Frontal cortex (tissue), 4 donors: Measurements from ENCODE around the gene PFKL. TPM values are rescaled to one million over a fixed set of nuclear protein-coding genes. Genes with fewer than 3 reads are reported as not detected.

Experiments
- DNase-seq, 2 donors: peaks; one replicate each; pipeline ENCODE4 v3.0.0; 2012; ENCODE audit warnings: low spot score in 2 of 2
- FAIRE-seq: peaks from 2 replicates; lab custom pipeline; 2012; peaks lifted over from hg19 to GRCh38; lab: Jason Lieb, UNC
- total RNA-seq: library from RNA; depleted of rRNA; stranded (reverse); fragments of >200 nt; gene quantifications from one replicate; pipeline ENCODE4 v1.2.3, GENCODE V29; 2014
- donor health status: control.
- donor health status: control.
- donor health status: control.

Gene PFKL
- total RNA-seq, 1 donor from 2014 or later = 111 TPM

GRCh38 chr21:44370786-44371410, 71.0 kb downstream of the PFKL start:
- DNase-seq (no peak), FAIRE-seq (no peak)

DNA sequence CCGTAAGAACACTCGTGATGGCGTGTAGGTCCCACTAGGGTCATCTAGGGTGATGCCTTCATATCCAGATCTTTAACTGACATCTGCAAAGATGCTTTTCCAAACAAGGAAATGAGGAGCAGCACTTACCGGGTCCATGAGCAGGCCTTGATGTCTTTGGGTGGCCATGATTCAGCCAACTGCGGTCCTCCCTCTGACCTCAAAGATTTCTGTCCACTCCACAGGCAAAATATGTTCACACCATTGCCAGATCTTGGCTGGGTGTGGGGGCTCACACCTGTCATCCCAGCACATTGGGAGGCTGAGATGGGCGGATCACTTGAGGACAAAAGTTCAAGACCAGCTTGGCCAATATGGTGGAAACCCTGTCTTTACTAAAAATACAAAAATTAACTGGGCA, 71.7 kb downstream of the PFKL start:
- DNase-seq = no peak
- no peak for FAIRE-seq

DNA sequence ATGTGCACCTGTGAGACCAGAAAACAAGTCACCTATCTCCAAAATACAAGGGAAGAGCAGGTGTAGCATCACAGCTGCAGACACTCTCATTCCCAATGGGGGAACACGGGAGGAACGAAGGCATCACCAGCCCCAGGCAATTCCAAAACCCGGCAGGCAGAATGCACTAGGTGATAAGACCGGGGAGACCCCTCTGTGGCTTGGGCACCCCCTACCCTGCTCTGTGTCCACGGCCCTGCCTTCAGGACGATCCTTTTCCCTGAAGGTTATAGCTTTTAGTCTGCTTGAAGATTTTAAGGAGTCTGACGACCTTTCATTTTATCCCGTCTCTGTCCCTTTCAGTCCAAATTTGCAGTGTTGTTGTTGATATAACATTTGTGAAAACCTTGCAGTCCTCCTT, 72.8 kb downstream of the PFKL start:
- DNase-seq (no peak), FAIRE-seq (no peak)

GRCh38 chr21:44374601-44375280, 74.9 kb downstream of the PFKL start:
- FAIRE-seq = no peak
- no peak for DNase-seq

DNA sequence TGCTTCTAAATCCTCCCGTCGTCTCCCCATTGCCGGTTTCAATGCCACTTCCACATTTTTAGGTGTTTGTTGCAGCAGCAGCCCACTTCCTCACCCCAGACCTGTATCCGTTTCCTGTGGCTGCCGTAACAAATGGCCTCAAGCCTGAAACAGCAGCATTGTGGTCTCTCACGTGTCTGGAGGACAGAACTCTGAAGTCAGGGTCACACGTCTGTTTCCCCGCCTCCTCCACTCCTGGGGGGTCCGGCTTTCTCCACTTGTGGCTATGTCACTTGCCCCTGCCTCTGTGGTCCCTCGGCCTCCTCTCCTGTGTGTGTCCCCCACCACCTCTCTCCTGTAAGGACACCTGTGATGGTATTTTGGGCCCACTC, 75.4 kb downstream of the PFKL start:
- FAIRE-seq (no peak), DNase-seq (no peak)

DNA sequence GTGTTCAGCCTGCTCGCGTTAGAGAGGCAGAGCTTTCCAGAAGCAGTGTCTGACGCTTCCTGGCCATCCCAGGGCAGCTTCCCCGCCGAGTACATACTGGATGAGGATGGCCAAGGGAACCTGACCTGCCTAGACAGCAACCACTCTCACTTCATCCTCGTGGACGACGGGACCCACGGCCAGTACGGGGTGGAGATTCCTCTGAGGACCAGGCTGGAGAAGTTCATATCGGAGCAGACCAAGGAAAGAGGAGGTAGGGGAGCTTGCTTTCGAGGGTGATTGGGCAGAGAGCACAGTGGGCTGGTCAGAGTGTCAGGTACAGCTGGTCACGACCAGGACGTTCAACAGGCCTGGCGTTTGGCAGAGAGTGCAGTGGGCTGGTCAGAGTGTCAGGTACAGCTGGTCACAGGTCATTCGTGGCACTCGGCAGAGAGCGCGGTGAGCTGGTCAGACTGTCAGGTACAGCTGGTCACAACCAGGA, 75.9 kb downstream of the PFKL start:
- DNase-seq (no peak), FAIRE-seq (no peak)

- DNase-seq = no peak
- FAIRE-seq = no peak
Measured at GRCh38 chr21:44376606-44377005, 76.8 kb downstream of the PFKL start.

Other genes with a start within 250 kb of the PFKL start
- 7.3 TPM for gene PWP2, start 192.7 kb upstream of the PFKL start, total RNA-seq
- 28.1 TPM for gene GATD3, start 166.4 kb upstream of the PFKL start, total RNA-seq
- gene ICOSLG, start 59.1 kb upstream of the PFKL start, total RNA-seq = 0.41 TPM
- not detected for gene DNMT3L, start 38.2 kb upstream of the PFKL start, total RNA-seq
- gene AIRE, start 14.2 kb upstream of the PFKL start, total RNA-seq = 0.41 TPM
- 8.6 TPM for gene CFAP410, start 39.3 kb downstream of the PFKL start, total RNA-seq
- gene TRPM2, start 53.6 kb downstream of the PFKL start, total RNA-seq = 1.6 TPM
- gene LRRC3, start 155.5 kb downstream of the PFKL start, total RNA-seq = 3.7 TPM
- not detected for gene KRTAP10-1, start 240.1 kb downstream of the PFKL start, total RNA-seq